Caco-2 (cell line): ENCODE results near the gene RAPGEF3. TPM values are rescaled to one million over a fixed set of nuclear protein-coding genes. Genes with fewer than 3 reads are reported as not detected.

Source experiments
- BruUV-seq: library from RNA; stranded (reverse); fragments of 400-500 nt; replicated peaks from 2 replicates; lab custom pipeline; 2021; lab: Mats Ljungman, UMichigan
- CTCF ChIA-PET: fragments of 300-600 bp; sonication (Branson Sonifier 250); formaldehyde crosslinking; loops from one replicate; lab custom pipeline; 2022; ENCODE audit warnings: antibody characterized with exemption; lab: Charles Lee
- POLR2A ChIA-PET: fragments of 300-600 bp; sonication (Branson Sonifier 250); formaldehyde crosslinking; loops from one replicate; lab custom pipeline; 2022; ENCODE audit warnings: antibody characterized with exemption; lab: Charles Lee
- DNase-seq, 2 experiments: peaks; one replicate each; pipeline versions ENCODE4 v3.0.0 to v3.0.0-alpha.2; 2020 to 2022
- H3K27me3 ChIP-seq: replicated peaks from 2 replicates; pipeline ENCODE4 v1.6.0; 2011; ENCODE audit warnings: low read length; ENCODE audit not compliant: control insufficient read depth, insufficient read depth
- H3K36me3 ChIP-seq: 2 replicates; pipeline ENCODE4 v1.5.1; 2011; ENCODE audit warnings: low read length; ENCODE audit not compliant: control insufficient read depth, insufficient read depth
- H3K4me1 ChIP-seq: fragments of 250-450 bp; sonication (Bioruptor Pico); 2 replicates; pipeline ENCODE4 v1.5.1; 2020; ENCODE audit warnings: mild to moderate bottlenecking
- H3K4me3 ChIP-seq: 2 replicates; pipeline ENCODE4 v1.5.1; 2011; ENCODE audit warnings: low read depth, mild to moderate bottlenecking, control low read depth, low read length
- H3K9me3 ChIP-seq: fragments of 250-450 bp; sonication (Bioruptor Pico); 2 replicates; pipeline ENCODE4 v1.5.1; 2020; ENCODE audit warnings: mild to moderate bottlenecking, moderate library complexity
- H3K27ac Mint-ChIP-seq: one replicate; pipeline ENCODE4 v1.8.0; 2022; ENCODE audit warnings: mixed read lengths; ENCODE audit not compliant: unreplicated experiment
- H3K27me3 Mint-ChIP-seq: one replicate; pipeline ENCODE4 v1.8.0; 2022; ENCODE audit warnings: mixed read lengths; ENCODE audit not compliant: insufficient read depth, unreplicated experiment
- H3K36me3 Mint-ChIP-seq: one replicate; pipeline ENCODE4 v1.8.0; 2022; ENCODE audit warnings: mild to moderate bottlenecking, mixed read lengths; ENCODE audit not compliant: insufficient read depth, unreplicated experiment
- H3K4me1 Mint-ChIP-seq: one replicate; pipeline ENCODE4 v1.8.0; 2022; ENCODE audit warnings: low read depth, mixed read lengths; ENCODE audit not compliant: unreplicated experiment
- H3K4me3 Mint-ChIP-seq: one replicate; pipeline ENCODE4 v1.8.0; 2022; ENCODE audit warnings: mild to moderate bottlenecking, moderate library complexity, mixed read lengths; ENCODE audit not compliant: unreplicated experiment
- H3K9me3 Mint-ChIP-seq: one replicate; pipeline ENCODE4 v1.8.0; 2022; ENCODE audit warnings: mixed read lengths; ENCODE audit not compliant: unreplicated experiment
- CTCF ChIP-seq, 2 experiments: fragments of 200-600 bp in 1 of 2; IDR thresholded peaks; 1 replicate in 1 of 2; 2 replicates in 1 of 2; pipeline versions ENCODE4 v1.5.1 to v1.8.0; 2011 to 2022; ENCODE audit warnings: antibody characterized with exemption in 1 of 2, control low read depth in 1 of 2, inconsistent platforms in 1 of 2, low read depth in 1 of 2, low read length in 1 of 2, mild to moderate bottlenecking in 1 of 2, moderate library complexity in 1 of 2; ENCODE audit not compliant: insufficient read depth in 1 of 2, severe bottlenecking in 1 of 2, unreplicated experiment in 1 of 2
- intact Hi-C: fragments of 100-400 bp; cut with micrococcal nuclease; formaldehyde crosslinking; loops from one replicate; pipeline ENCODE4 v1.10.0; 2022; ENCODE audit not compliant: unreplicated experiment
- total RNA-seq: library from RNA; stranded (reverse); gene quantifications from 2 replicates; pipeline ENCODE4 v1.2.3, GENCODE V29; 2022

RAPGEF3 gene
- total RNA-seq, 1 experiment from 2014 or later, result 1.2 TPM

- H3K4me1 Mint-ChIP-seq, result no peaks in the 10 kb centered on the region
- no peak for TF ChIP-seq CTCF (IDR thresholded peaks at IDR 0.05; ENCODE audit: insufficient read depth in 1 of 2, low read depth in 1 of 2, low read length in 1 of 2, severe bottlenecking in 1 of 2, unreplicated experiment in 1 of 2)
- peak overlapping the region; percentile 43 for H3K27ac Mint-ChIP-seq
- H3K27me3 ChIP-seq, result no peaks in the 10 kb centered on the region
- no peaks in the 10 kb centered on the region for H3K27me3 Mint-ChIP-seq
- BruUV-seq, result no TSS peak
- H3K4me3 Mint-ChIP-seq, result no peak overlapping the region
- DNase-seq, result no peak
- ChIA-PET POLR2A (no interaction called here), CTCF (interaction anchor here (1.0 to 1.4 kb wide), 2 partner anchors 11 to 53 kb away, joined by 3 to 4 read pairs; no protein-coding TSS in a partner anchor)
- intact Hi-C loops, result no loop called here
- no peaks in the 10 kb centered on the region for H3K9me3 Mint-ChIP-seq
- no peaks in the 10 kb centered on the region for H3K9me3 ChIP-seq
- peaks cover 68% of the 10 kb centered on the region for H3K36me3 Mint-ChIP-seq
- no peak overlapping the region for H3K4me3 ChIP-seq
- no peaks in the 10 kb centered on the region for H3K4me1 ChIP-seq
- peaks cover 5% of the 10 kb centered on the region for H3K36me3 ChIP-seq
Observed at GRCh38 chr12:47785887-47786661, 27.4 kb upstream of the RAPGEF3 start.

- no peaks in the 10 kb centered on the region for H3K4me1 ChIP-seq
- intact Hi-C loops, result no loop called here
- Mint-ChIP-seq H3K4me1 (no peaks in the 10 kb centered on the region), H3K27me3 (no peaks in the 10 kb centered on the region), H3K36me3 (peaks cover 64% of the 10 kb centered on the region), H3K9me3 (no peaks in the 10 kb centered on the region), H3K27ac (no peak overlapping the region), H3K4me3 (no peak overlapping the region)
- no peak for DNase-seq
- ChIA-PET POLR2A (no interaction called here), CTCF (interaction anchor here (1.0 kb wide), 1 partner anchor 53 kb away, joined by 3 read pairs; no protein-coding TSS in a partner anchor)
- no peaks in the 10 kb centered on the region for H3K9me3 ChIP-seq
- no peaks in the 10 kb centered on the region for H3K27me3 ChIP-seq
- H3K36me3 ChIP-seq, result peaks cover 5% of the 10 kb centered on the region
- no peak for TF ChIP-seq CTCF (IDR thresholded peaks at IDR 0.05; ENCODE audit: insufficient read depth in 1 of 2, low read depth in 1 of 2, low read length in 1 of 2, severe bottlenecking in 1 of 2, unreplicated experiment in 1 of 2)
- H3K4me3 ChIP-seq, result no peak overlapping the region
- no TSS peak for BruUV-seq
Observed at GRCh38 chr12:47785036-47785886, 26.6 kb upstream of the RAPGEF3 start.
